WTC11 (cell line): ENCODE measurements around the gene CDC42EP4. TPM values are rescaled to one million over a fixed set of nuclear protein-coding genes. Genes with fewer than 3 reads are reported as not detected.

Experiments
- ATAC-seq: fragments of 200-7000 bp; cut with Tn5 transposase; 2 replicates; pipeline ENCODE4 v1.10.0; 2021; ENCODE audit warnings: mild to moderate bottlenecking, moderate library complexity
- CTCF ChIA-PET: fragments of 300-600 bp; sonication (Branson Sonifier 250); formaldehyde crosslinking; loops from one replicate; lab custom pipeline; 2021; ENCODE audit warnings: antibody characterized with exemption; lab: Charles Lee
- POLR2A ChIA-PET: fragments of 350-600 bp; sonication (Branson Sonifier 250); formaldehyde crosslinking; loops from one replicate; lab custom pipeline; 2021; ENCODE audit warnings: antibody characterized with exemption; lab: Charles Lee
- DNase-seq: peaks from one replicate; pipeline ENCODE4 v3.0.0; 2021; ENCODE audit warnings: low spot score
- H3K27ac Mint-ChIP-seq: 2 replicates; pipeline ENCODE4 v1.8.0; 2021; ENCODE audit warnings: mixed read lengths
- H3K27me3 Mint-ChIP-seq: 2 replicates; pipeline ENCODE4 v1.8.0; 2021; ENCODE audit warnings: low read depth, mild to moderate bottlenecking, moderate library complexity, mixed read lengths
- H3K36me3 Mint-ChIP-seq: 2 replicates; pipeline ENCODE4 v1.8.0; 2021; ENCODE audit warnings: mixed read lengths
- H3K4me1 Mint-ChIP-seq: 2 replicates; pipeline ENCODE4 v1.8.0; 2022; ENCODE audit warnings: mixed read lengths
- H3K4me3 Mint-ChIP-seq: 2 replicates; pipeline ENCODE4 v1.8.0; 2021; ENCODE audit warnings: mild to moderate bottlenecking, moderate library complexity, mixed read lengths
- H3K9me3 Mint-ChIP-seq: 2 replicates; pipeline ENCODE4 v1.8.0; 2021; ENCODE audit warnings: mixed read lengths
- CBFB ChIP-seq: sonication (generic); formaldehyde crosslinking; IDR thresholded peaks from 2 replicates; pipeline ENCODE4 v1.8.1; 2022; ENCODE audit warnings: mild to moderate bottlenecking, low read depth, missing genetic modification reagents
- FOXJ3 ChIP-seq: sonication (generic); formaldehyde crosslinking; IDR thresholded peaks from 2 replicates; pipeline ENCODE4 v1.9.0; 2021; ENCODE audit warnings: missing genetic modification reagents, mild to moderate bottlenecking, borderline replicate concordance
- GABPB1 ChIP-seq: sonication (generic); formaldehyde crosslinking; IDR thresholded peaks from 2 replicates; pipeline ENCODE4 v1.8.1; 2023; ENCODE audit warnings: mild to moderate bottlenecking, missing genetic modification reagents
- GRHL2 ChIP-seq: fragments of 250-450 bp; sonication (Bioruptor Pico); IDR thresholded peaks from 2 replicates; pipeline ENCODE4 v1.8.0; 2022; ENCODE audit warnings: mild to moderate bottlenecking, moderate library complexity; ENCODE audit not compliant: insufficient replicate concordance, severe bottlenecking
- HMGXB4 ChIP-seq: sonication (generic); formaldehyde crosslinking; IDR thresholded peaks from 2 replicates; pipeline ENCODE4 v1.8.1; 2023; ENCODE audit warnings: mild to moderate bottlenecking, moderate library complexity, missing genetic modification reagents
- JUN ChIP-seq: sonication (generic); formaldehyde crosslinking; IDR thresholded peaks from 2 replicates; pipeline ENCODE4 v1.8.0; 2023; ENCODE audit warnings: mild to moderate bottlenecking, missing genetic modification reagents
- MXD4 ChIP-seq: fragments of 250-450 bp; sonication (Bioruptor Pico); IDR thresholded peaks from 2 replicates; pipeline ENCODE4 v1.8.0; 2021; ENCODE audit warnings: mild to moderate bottlenecking, moderate library complexity, borderline replicate concordance
- NFATC4 ChIP-seq: fragments of 250-450 bp; sonication (Bioruptor Pico); IDR thresholded peaks from 2 replicates; pipeline ENCODE4 v1.9.0; 2021; ENCODE audit warnings: mild to moderate bottlenecking
- NFYB ChIP-seq: sonication (generic); formaldehyde crosslinking; conservative IDR thresholded peaks from 2 replicates; pipeline ENCODE4 v1.8.0; 2022; ENCODE audit warnings: low read depth, missing genetic modification reagents
- NR1H2 ChIP-seq: sonication (generic); formaldehyde crosslinking; IDR thresholded peaks from 2 replicates; pipeline ENCODE4 v1.9.0; 2021; ENCODE audit warnings: mild to moderate bottlenecking, moderate library complexity, missing genetic modification reagents
- NR3C1 ChIP-seq: sonication (generic); formaldehyde crosslinking; conservative IDR thresholded peaks from 2 replicates; pipeline ENCODE4 v1.8.1; 2023; ENCODE audit warnings: low read depth, mild to moderate bottlenecking, missing genetic modification reagents
- OVOL2 ChIP-seq: fragments of 250-450 bp; sonication (Bioruptor Pico); IDR thresholded peaks from 2 replicates; pipeline ENCODE4 v1.9.0; 2021; ENCODE audit warnings: mild to moderate bottlenecking, borderline replicate concordance
- PRRX2 ChIP-seq: fragments of 250-450 bp; sonication (Bioruptor Pico); IDR thresholded peaks from 2 replicates; pipeline ENCODE4 v1.8.0; 2021; ENCODE audit warnings: mild to moderate bottlenecking
- TCF7 ChIP-seq: sonication (generic); formaldehyde crosslinking; IDR thresholded peaks from 2 replicates; pipeline ENCODE4 v1.8.0; 2022; ENCODE audit warnings: mild to moderate bottlenecking, low read depth, missing genetic modification reagents, moderate library complexity
- ZNF232 ChIP-seq: sonication (generic); formaldehyde crosslinking; IDR thresholded peaks from 2 replicates; pipeline ENCODE4 v1.8.0; 2022; ENCODE audit warnings: mild to moderate bottlenecking, missing genetic modification reagents
- ZNF317 ChIP-seq: sonication (generic); formaldehyde crosslinking; IDR thresholded peaks from 2 replicates; pipeline ENCODE4 v1.8.1; 2023; ENCODE audit warnings: low read depth, mild to moderate bottlenecking, moderate library complexity, missing genetic modification reagents, borderline replicate concordance
- ZNF396 ChIP-seq: fragments of 250-450 bp; sonication (Bioruptor Pico); IDR thresholded peaks from 2 replicates; pipeline ENCODE4 v1.8.0; 2021; ENCODE audit warnings: mild to moderate bottlenecking, moderate library complexity, borderline replicate concordance
- total RNA-seq: library from RNA; stranded (reverse); gene quantifications from 3 replicates; pipeline ENCODE4 v1.2.3, GENCODE V29; 2021
- TF ChIP-seq, protein P1 (sequence below): sonication (generic); formaldehyde crosslinking; IDR thresholded peaks from 2 replicates; pipeline ENCODE4 v1.8.0; 2022; ENCODE audit warnings: missing genetic modification reagents
- TF ChIP-seq, protein P2 (sequence below): fragments of 250-450 bp; sonication (Bioruptor Pico); IDR thresholded peaks from 2 replicates; pipeline ENCODE4 v1.9.0; 2021; ENCODE audit warnings: moderate library complexity, mild to moderate bottlenecking, inconsistent platforms, borderline replicate concordance
- TF ChIP-seq, protein P3 (sequence below): sonication (generic); formaldehyde crosslinking; IDR thresholded peaks from 2 replicates; pipeline ENCODE4 v1.8.0; 2022; ENCODE audit warnings: mild to moderate bottlenecking, missing genetic modification reagents

CDC42EP4 gene
- total RNA-seq, 1 experiment from 2014 or later, result 18.8 TPM

GRCh38 chr17:73293031-73293430 is 18.8 kb downstream of the CDC42EP4 start (continued):
- TF ChIP-seq GRHL2 (CRISPR knock-in tag) (no peak), FOXJ3 (no peak)

DNA sequence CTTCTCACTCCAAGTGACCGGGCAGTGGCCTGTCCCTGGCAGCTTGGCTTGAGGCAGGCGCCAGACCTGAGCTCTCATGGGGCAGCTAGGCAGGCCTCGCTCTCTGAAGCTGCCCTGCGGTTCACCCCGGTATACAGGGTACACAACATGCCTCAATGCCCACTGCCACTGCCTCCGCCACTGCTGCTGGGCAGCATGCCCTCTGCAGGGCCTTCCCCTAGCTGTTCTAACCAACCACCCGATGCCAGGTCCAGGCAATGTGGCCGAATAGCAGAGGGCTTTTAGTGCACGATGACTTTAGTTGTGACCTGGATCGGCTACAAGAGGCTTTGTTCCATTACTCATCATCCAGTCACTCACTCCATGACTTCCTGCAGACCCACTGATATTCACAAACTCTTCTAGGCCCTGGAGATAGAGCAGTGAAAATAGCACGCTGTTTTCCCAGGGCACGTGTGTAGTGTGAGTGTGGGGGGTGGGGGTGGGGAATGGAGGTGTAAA is 19.7 kb downstream of the CDC42EP4 start:
- DNase-seq, result no peak
- Mint-ChIP-seq H3K9me3 (no peaks in the 10 kb centered on the region), H3K27ac (peak overlapping the region; percentile 63; the same call in 1 of the 2 replicates), H3K36me3 (no peaks in the 10 kb centered on the region), H3K4me3 (no peak overlapping the region), H3K27me3 (no peaks in the 10 kb centered on the region), H3K4me1 (peaks cover 14% of the 10 kb centered on the region)
- ChIA-PET POLR2A (interaction anchor here (0.5 to 1.2 kb wide), 2 partner anchors 9 to 51 kb away, joined by 4 read pairs; no protein-coding TSS in a partner anchor), CTCF (interaction anchor here (1.3 to 3.1 kb wide), 2 partner anchors 11 to 78 kb away, joined by 3 to 10 read pairs; no protein-coding TSS in a partner anchor)
- ATAC-seq, result no peak
- TF ChIP-seq GABPB1 (no peak), NR1H2 (no peak), NFATC4 (no peak)
- TF ChIP-seq, protein P1, sequence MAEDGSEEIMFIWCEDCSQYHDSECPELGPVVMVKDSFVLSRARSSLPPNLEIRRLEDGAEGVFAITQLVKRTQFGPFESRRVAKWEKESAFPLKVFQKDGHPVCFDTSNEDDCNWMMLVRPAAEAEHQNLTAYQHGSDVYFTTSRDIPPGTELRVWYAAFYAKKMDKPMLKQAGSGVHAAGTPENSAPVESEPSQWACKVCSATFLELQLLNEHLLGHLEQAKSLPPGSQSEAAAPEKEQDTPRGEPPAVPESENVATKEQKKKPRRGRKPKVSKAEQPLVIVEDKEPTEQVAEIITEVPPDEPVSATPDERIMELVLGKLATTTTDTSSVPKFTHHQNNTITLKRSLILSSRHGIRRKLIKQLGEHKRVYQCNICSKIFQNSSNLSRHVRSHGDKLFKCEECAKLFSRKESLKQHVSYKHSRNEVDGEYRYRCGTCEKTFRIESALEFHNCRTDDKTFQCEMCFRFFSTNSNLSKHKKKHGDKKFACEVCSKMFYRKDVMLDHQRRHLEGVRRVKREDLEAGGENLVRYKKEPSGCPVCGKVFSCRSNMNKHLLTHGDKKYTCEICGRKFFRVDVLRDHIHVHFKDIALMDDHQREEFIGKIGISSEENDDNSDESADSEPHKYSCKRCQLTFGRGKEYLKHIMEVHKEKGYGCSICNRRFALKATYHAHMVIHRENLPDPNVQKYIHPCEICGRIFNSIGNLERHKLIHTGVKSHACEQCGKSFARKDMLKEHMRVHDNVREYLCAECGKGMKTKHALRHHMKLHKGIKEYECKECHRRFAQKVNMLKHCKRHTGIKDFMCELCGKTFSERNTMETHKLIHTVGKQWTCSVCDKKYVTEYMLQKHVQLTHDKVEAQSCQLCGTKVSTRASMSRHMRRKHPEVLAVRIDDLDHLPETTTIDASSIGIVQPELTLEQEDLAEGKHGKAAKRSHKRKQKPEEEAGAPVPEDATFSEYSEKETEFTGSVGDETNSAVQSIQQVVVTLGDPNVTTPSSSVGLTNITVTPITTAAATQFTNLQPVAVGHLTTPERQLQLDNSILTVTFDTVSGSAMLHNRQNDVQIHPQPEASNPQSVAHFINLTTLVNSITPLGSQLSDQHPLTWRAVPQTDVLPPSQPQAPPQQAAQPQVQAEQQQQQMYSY (CRISPR knock-in tag), result no peak

DNA sequence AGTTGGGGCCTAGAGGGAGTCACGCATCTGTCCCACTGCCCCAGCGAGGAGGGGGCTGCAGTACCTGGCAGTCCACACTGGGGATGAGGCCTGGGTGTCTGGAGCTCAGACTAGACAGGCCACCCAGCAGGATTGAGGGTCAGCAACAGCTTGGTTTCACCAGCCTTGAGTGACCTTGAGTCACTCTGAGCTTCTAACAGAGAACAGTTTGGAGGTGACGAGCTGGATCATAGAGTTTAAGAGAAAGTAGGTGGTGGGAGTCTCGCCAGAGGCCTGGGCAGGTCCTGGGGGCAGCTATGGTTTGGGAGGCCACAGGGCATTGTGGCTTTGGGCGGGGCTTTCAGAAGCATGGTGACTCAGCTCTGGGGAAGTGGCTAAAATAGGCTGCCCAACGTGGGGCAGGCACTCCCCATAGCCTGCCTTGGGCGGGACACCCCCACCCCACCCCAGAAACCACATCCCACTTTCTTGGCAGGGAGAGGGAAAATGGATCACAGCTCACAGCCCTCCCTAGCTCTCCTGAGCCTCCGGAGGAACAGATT is 20.5 kb downstream of the CDC42EP4 start:
- DNase-seq, result no peak
- TF ChIP-seq, protein P2, sequence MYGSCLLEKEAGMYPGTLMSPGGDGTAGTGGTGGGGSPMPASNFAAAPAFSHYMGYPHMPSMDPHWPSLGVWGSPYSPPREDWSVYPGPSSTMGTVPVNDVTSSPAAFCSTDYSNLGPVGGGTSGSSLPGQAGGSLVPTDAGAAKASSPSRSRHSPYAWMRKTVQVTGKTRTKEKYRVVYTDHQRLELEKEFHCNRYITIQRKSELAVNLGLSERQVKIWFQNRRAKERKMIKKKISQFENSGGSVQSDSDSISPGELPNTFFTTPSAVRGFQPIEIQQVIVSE (CRISPR knock-in tag), result no peak
- TF ChIP-seq NFATC4, result no peak
- TF ChIP-seq NR3C1 (CRISPR knock-in tag), result no peak
- TF ChIP-seq CBFB (CRISPR knock-in tag), result no peak
- no peak for TF ChIP-seq MXD4 (CRISPR knock-in tag)
- TF ChIP-seq GRHL2 (CRISPR knock-in tag), result no peak
- peaks cover 19% of the 10 kb centered on the region for H3K4me1 Mint-ChIP-seq
- CTCF ChIA-PET, result interaction anchor here (0.8 to 3.1 kb wide), 5 partner anchors 10 to 78 kb away, joined by 3 to 10 read pairs (median 3); no protein-coding TSS in a partner anchor
- no peak overlapping the region for H3K27ac Mint-ChIP-seq
- POLR2A ChIA-PET, result interaction anchor here (0.5 to 1.2 kb wide), 3 partner anchors 8 to 52 kb away, joined by 3 to 4 read pairs (median 4); no protein-coding TSS in a partner anchor
- ATAC-seq, result no peak
- H3K4me3 Mint-ChIP-seq, result no peak overlapping the region
- H3K36me3 Mint-ChIP-seq, result peaks cover under 1% of the 10 kb centered on the region; the same call in 1 of the 2 replicates
- no peaks in the 10 kb centered on the region for H3K27me3 Mint-ChIP-seq
- H3K9me3 Mint-ChIP-seq, result no peaks in the 10 kb centered on the region

- ChIA-PET CTCF (interaction anchor here (0.8 to 3.1 kb wide), 4 partner anchors 20 to 79 kb away, joined by 3 to 10 read pairs (median 4); no protein-coding TSS in a partner anchor), POLR2A (interaction anchor here (1.0 to 1.2 kb wide), 2 partner anchors 9 to 52 kb away, joined by 3 to 4 read pairs; no protein-coding TSS in a partner anchor)
- peaks cover 2% of the 10 kb centered on the region; the same call in 1 of the 2 replicates for H3K36me3 Mint-ChIP-seq
- H3K9me3 Mint-ChIP-seq, result no peaks in the 10 kb centered on the region
- H3K4me1 Mint-ChIP-seq, result peaks cover 22% of the 10 kb centered on the region
- peak overlapping the region; percentile 63; the same call in 1 of the 2 replicates for H3K27ac Mint-ChIP-seq
- no peak overlapping the region for H3K4me3 Mint-ChIP-seq
- H3K27me3 Mint-ChIP-seq, result no peaks in the 10 kb centered on the region
- ATAC-seq (no peak), DNase-seq (no peak)
- TF ChIP-seq ZNF232 (CRISPR knock-in tag), result no peak
- TF ChIP-seq, protein P3, sequence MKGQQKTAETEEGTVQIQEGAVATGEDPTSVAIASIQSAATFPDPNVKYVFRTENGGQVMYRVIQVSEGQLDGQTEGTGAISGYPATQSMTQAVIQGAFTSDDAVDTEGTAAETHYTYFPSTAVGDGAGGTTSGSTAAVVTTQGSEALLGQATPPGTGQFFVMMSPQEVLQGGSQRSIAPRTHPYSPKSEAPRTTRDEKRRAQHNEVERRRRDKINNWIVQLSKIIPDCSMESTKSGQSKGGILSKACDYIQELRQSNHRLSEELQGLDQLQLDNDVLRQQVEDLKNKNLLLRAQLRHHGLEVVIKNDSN (CRISPR knock-in tag), result no peak
- TF ChIP-seq CBFB (CRISPR knock-in tag), result no peak
- no peak for TF ChIP-seq ZNF396
- TF ChIP-seq TCF7, result no peak
- TF ChIP-seq JUN (CRISPR knock-in tag), result no peak
- TF ChIP-seq PRRX2, result no peak
- no peak for TF ChIP-seq HMGXB4
- TF ChIP-seq OVOL2 (CRISPR knock-in tag), result no peak
- TF ChIP-seq ZNF317 (CRISPR knock-in tag), result no peak
- TF ChIP-seq NFYB (CRISPR knock-in tag), result no peak
These were observed 21.2 kb downstream of the CDC42EP4 start for GRCh38 chr17:73290399-73291259.
